Measurements from ENCODE around the gene FUT6. TPM values are rescaled to one million over a fixed set of nuclear protein-coding genes. Genes with fewer than 3 reads are reported as not detected.

Gene FUT6
- total RNA-seq, 2 donors from 2014 or later, result 0.62 TPM; not detected in 1

- Histone ChIP-seq H3K9me3 (no peaks in the 10 kb centered on the region), H3K4me1 (replicated peaks) (no peaks in the 10 kb centered on the region), H3K36me3 (no peaks in the 10 kb centered on the region), H3K27ac (no peak overlapping the region), H3K4me3 (peak overlapping the region; percentile 1 to 4), H3K27me3 (replicated peaks; ENCODE audit: insufficient read depth) (no peaks in the 10 kb centered on the region)
- TF ChIP-seq, protein P1, sequence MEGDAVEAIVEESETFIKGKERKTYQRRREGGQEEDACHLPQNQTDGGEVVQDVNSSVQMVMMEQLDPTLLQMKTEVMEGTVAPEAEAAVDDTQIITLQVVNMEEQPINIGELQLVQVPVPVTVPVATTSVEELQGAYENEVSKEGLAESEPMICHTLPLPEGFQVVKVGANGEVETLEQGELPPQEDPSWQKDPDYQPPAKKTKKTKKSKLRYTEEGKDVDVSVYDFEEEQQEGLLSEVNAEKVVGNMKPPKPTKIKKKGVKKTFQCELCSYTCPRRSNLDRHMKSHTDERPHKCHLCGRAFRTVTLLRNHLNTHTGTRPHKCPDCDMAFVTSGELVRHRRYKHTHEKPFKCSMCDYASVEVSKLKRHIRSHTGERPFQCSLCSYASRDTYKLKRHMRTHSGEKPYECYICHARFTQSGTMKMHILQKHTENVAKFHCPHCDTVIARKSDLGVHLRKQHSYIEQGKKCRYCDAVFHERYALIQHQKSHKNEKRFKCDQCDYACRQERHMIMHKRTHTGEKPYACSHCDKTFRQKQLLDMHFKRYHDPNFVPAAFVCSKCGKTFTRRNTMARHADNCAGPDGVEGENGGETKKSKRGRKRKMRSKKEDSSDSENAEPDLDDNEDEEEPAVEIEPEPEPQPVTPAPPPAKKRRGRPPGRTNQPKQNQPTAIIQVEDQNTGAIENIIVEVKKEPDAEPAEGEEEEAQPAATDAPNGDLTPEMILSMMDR (IDR thresholded peaks at IDR 0.05), result peak; percentile 55 to 96 (median 90)
- TF ChIP-seq POLR2A (IDR thresholded peaks at IDR 0.05) (no peak), POLR2AphosphoS5 (IDR thresholded peaks at IDR 0.05) (peak; percentile 52)
- intact Hi-C loops (cut with DNase I), result loop anchor here (1.0 to 2.0 kb wide), 3 partner anchors 25 to 219 kb away; no protein-coding TSS in a partner anchor
- DNase-seq (ENCODE audit: low spot score), result peak; percentile 79
- WGBS, result 2% methylated on average over 44 of the region's 54 CpGs
These were observed 35.6 kb downstream of the FUT6 start for GRCh38 chr19:5803752-5804515.

DNA sequence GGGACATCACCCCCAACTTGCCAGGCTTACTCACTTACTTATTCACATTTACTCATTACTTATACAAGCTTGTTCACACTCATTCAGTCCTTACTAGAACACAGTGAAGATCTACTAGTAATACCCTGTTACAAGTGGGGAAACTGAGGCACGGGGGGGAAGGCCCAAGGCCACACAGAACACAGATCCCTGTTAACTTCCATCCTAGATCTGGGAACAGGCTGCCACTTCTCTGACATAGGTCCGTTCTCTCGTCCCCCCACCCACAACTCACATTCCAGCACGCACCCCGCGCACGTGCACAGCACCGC, 36.1 kb downstream of the FUT6 start:
- WGBS, result 6% methylated on average over 8 of the region's 8 CpGs
- H3K9me3 ChIP-seq, result no peaks in the 10 kb centered on the region
- TF ChIP-seq, protein P1 (IDR thresholded peaks at IDR 0.05), result no peak
- TF ChIP-seq POLR2AphosphoS5 (IDR thresholded peaks at IDR 0.05) (no peak), POLR2A (IDR thresholded peaks at IDR 0.05) (no peak)
- no peak for DNase-seq (ENCODE audit: low spot score)
- no peaks in the 10 kb centered on the region for H3K36me3 ChIP-seq
- H3K27ac ChIP-seq, result no peak overlapping the region
- no peaks in the 10 kb centered on the region for H3K4me1 ChIP-seq (replicated peaks)
- peak overlapping the region; percentile 1 to 4 for H3K4me3 ChIP-seq
- no peaks in the 10 kb centered on the region for H3K27me3 ChIP-seq (replicated peaks; ENCODE audit: insufficient read depth)
- intact Hi-C loops (cut with DNase I), result loop anchor here (2.0 kb wide), 1 partner anchor 219 kb away; no protein-coding TSS in a partner anchor

- WGBS, result 7% methylated on average over 32 of the region's 33 CpGs
- Histone ChIP-seq H3K36me3 (no peaks in the 10 kb centered on the region), H3K4me3 (no peak overlapping the region), H3K4me1 (replicated peaks) (no peaks in the 10 kb centered on the region), H3K27me3 (replicated peaks; ENCODE audit: insufficient read depth) (no peaks in the 10 kb centered on the region), H3K9me3 (no peaks in the 10 kb centered on the region), H3K27ac (no peak overlapping the region)
- TF ChIP-seq, protein P1 (IDR thresholded peaks at IDR 0.05), result no peak
- TF ChIP-seq POLR2A (IDR thresholded peaks at IDR 0.05) (no peak), POLR2AphosphoS5 (IDR thresholded peaks at IDR 0.05) (no peak)
- DNase-seq (ENCODE audit: low spot score), result no peak
- intact Hi-C loops (cut with DNase I), result loop anchor here (2.0 kb wide), 1 partner anchor 221 kb away; no protein-coding TSS in a partner anchor
These were observed 37.5 kb downstream of the FUT6 start for GRCh38 chr19:5801796-5802619.

GRCh38 chr19:5800361-5801270, 38.9 kb downstream of the FUT6 start:
- H3K4me1 ChIP-seq (replicated peaks), result no peaks in the 10 kb centered on the region
- WGBS, result 79% methylated on average over 17 of the region's 17 CpGs
- H3K27ac ChIP-seq, result no peak overlapping the region
- DNase-seq (ENCODE audit: low spot score), result no peak
- intact Hi-C loops (cut with DNase I), result no loop called here
- no peaks in the 10 kb centered on the region for H3K36me3 ChIP-seq
- no peak overlapping the region for H3K4me3 ChIP-seq
- no peak for TF ChIP-seq POLR2AphosphoS5 (IDR thresholded peaks at IDR 0.05)
- no peak for TF ChIP-seq POLR2A (IDR thresholded peaks at IDR 0.05)
- TF ChIP-seq, protein P1 (IDR thresholded peaks at IDR 0.05), result no peak
- no peaks in the 10 kb centered on the region for H3K27me3 ChIP-seq (replicated peaks; ENCODE audit: insufficient read depth)
- no peaks in the 10 kb centered on the region for H3K9me3 ChIP-seq
